Ishikawa (cell line): ENCODE data around the gene AUTS2.

Experiments used
- CEBPB ChIP-seq: IDR thresholded peaks from 2 replicates; pipeline ENCODE4 v1.6.1; 2012
- CREB1 ChIP-seq: IDR thresholded peaks from 2 replicates; pipeline ENCODE4 v1.6.1; 2012; ENCODE audit warnings: low read depth
- EGR1 ChIP-seq: IDR thresholded peaks from 2 replicates; pipeline ENCODE4 v1.6.1; 2012
- EP300 ChIP-seq: IDR thresholded peaks from 2 replicates; pipeline ENCODE4 v1.6.1; 2012; ENCODE audit warnings: borderline replicate concordance
- FOXM1 ChIP-seq: IDR thresholded peaks from 2 replicates; pipeline ENCODE4 v1.6.1; 2012; ENCODE audit warnings: low read depth, borderline replicate concordance
- MAX ChIP-seq: IDR thresholded peaks from 2 replicates; pipeline ENCODE4 v1.6.1; 2012
- NFIC ChIP-seq: IDR thresholded peaks from 2 replicates; pipeline ENCODE4 v1.6.1; 2012
- RAD21 ChIP-seq: IDR thresholded peaks from 2 replicates; pipeline ENCODE4 v1.6.1; 2012; ENCODE audit warnings: low read depth
- TAF1 ChIP-seq: IDR thresholded peaks from 2 replicates; pipeline ENCODE4 v1.6.1; 2012; ENCODE audit warnings: low read depth, mild to moderate bottlenecking
- TCF12 ChIP-seq: IDR thresholded peaks from 2 replicates; pipeline ENCODE4 v1.6.1; 2012; ENCODE audit warnings: low read depth
- TEAD4 ChIP-seq: IDR thresholded peaks from 2 replicates; pipeline ENCODE4 v1.6.1; 2012
- USF1 ChIP-seq: IDR thresholded peaks from 2 replicates; pipeline ENCODE4 v1.6.1; 2012
- YY1 ChIP-seq: IDR thresholded peaks from 2 replicates; pipeline ENCODE4 v1.6.1; 2012; ENCODE audit warnings: low read depth
- ZBTB7A ChIP-seq: IDR thresholded peaks from 2 replicates; pipeline ENCODE4 v1.6.1; 2012; ENCODE audit warnings: low read depth
- TF ChIP-seq, protein P1 (sequence below): IDR thresholded peaks from 2 replicates; pipeline ENCODE4 v1.6.1; 2012; ENCODE audit warnings: low read depth, mild to moderate bottlenecking

Gene AUTS2

GRCh38 chr7:69889338-69889975 lies 291.2 kb downstream of the AUTS2 start:
- TF ChIP-seq USF1 (no peak), TAF1 (no peak), FOXM1 (no peak), CREB1 (no peak), EP300 (no peak), TCF12 (no peak), CEBPB (no peak), RAD21 (no peak), NFIC (no peak), ZBTB7A (no peak), MAX (no peak), YY1 (no peak)
- TF ChIP-seq, protein P1, sequence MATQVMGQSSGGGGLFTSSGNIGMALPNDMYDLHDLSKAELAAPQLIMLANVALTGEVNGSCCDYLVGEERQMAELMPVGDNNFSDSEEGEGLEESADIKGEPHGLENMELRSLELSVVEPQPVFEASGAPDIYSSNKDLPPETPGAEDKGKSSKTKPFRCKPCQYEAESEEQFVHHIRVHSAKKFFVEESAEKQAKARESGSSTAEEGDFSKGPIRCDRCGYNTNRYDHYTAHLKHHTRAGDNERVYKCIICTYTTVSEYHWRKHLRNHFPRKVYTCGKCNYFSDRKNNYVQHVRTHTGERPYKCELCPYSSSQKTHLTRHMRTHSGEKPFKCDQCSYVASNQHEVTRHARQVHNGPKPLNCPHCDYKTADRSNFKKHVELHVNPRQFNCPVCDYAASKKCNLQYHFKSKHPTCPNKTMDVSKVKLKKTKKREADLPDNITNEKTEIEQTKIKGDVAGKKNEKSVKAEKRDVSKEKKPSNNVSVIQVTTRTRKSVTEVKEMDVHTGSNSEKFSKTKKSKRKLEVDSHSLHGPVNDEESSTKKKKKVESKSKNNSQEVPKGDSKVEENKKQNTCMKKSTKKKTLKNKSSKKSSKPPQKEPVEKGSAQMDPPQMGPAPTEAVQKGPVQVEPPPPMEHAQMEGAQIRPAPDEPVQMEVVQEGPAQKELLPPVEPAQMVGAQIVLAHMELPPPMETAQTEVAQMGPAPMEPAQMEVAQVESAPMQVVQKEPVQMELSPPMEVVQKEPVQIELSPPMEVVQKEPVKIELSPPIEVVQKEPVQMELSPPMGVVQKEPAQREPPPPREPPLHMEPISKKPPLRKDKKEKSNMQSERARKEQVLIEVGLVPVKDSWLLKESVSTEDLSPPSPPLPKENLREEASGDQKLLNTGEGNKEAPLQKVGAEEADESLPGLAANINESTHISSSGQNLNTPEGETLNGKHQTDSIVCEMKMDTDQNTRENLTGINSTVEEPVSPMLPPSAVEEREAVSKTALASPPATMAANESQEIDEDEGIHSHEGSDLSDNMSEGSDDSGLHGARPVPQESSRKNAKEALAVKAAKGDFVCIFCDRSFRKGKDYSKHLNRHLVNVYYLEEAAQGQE = no peak

GRCh38 chr7:69889976-69890351 lies 291.7 kb downstream of the AUTS2 start:
- TF ChIP-seq RAD21 = no peak
- no peak for TF ChIP-seq USF1
- TF ChIP-seq ZBTB7A = no peak
- TF ChIP-seq, protein P1 = no peak
- no peak for TF ChIP-seq NFIC
- TF ChIP-seq YY1 = no peak
- no peak for TF ChIP-seq TEAD4
- TF ChIP-seq MAX = no peak
- TF ChIP-seq CEBPB = no peak
- no peak for TF ChIP-seq TCF12
- no peak for TF ChIP-seq CREB1
- no peak for TF ChIP-seq EGR1
- no peak for TF ChIP-seq TAF1
- TF ChIP-seq EP300 = no peak
- no peak for TF ChIP-seq FOXM1

DNA sequence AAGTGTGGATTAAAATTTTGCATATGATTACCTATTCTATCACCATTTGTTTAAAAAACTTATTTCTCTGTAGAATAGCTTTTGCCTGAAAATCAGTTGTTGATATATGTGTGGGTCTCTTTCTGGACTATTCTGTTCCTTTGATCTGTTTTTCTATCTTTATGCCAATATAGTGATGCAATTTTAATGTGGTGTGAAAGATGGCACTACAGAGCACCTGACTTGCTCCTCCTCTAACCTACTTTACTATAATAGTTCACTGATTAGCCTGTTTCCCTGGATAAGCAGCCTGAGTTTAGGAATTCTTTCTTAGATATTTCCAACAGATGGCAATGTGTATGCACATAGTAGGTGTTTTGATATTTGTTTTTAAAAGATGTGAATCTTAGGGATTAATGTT lies 294.5 kb downstream of the AUTS2 start:
- no peak for TF ChIP-seq TEAD4
- TF ChIP-seq EGR1 = no peak
- TF ChIP-seq RAD21 = no peak
- no peak for TF ChIP-seq NFIC
- TF ChIP-seq EP300 = no peak
- no peak for TF ChIP-seq TAF1
- no peak for TF ChIP-seq ZBTB7A
- TF ChIP-seq TCF12 = no peak
- TF ChIP-seq, protein P1 = no peak
- no peak for TF ChIP-seq YY1
- no peak for TF ChIP-seq MAX
- no peak for TF ChIP-seq CEBPB
- TF ChIP-seq FOXM1 = no peak
- TF ChIP-seq CREB1 = no peak
- no peak for TF ChIP-seq USF1

GRCh38 chr7:69893906-69894305 lies 295.6 kb downstream of the AUTS2 start:
- TF ChIP-seq NFIC (no peak), CREB1 (no peak), TAF1 (no peak)
- TF ChIP-seq, protein P1 = no peak
